Amygdala (tissue), 56 donors: ENCODE results near the gene MRPL17.
A peak's percentile ranks its signal among the peaks of the same experiment; 100 is the strongest.
"Not testable (repeated sequence)": the region's sequence is repeated elsewhere in the genome, so short reads cannot be mapped to it uniquely, and the experiment has no call there.

ENCODE experiments used
- DNase-seq, 56 donors: peaks; one replicate each; lab custom pipeline; 2025; lab: John Stamatoyannopoulos, UW

MRPL17 gene

DNA sequence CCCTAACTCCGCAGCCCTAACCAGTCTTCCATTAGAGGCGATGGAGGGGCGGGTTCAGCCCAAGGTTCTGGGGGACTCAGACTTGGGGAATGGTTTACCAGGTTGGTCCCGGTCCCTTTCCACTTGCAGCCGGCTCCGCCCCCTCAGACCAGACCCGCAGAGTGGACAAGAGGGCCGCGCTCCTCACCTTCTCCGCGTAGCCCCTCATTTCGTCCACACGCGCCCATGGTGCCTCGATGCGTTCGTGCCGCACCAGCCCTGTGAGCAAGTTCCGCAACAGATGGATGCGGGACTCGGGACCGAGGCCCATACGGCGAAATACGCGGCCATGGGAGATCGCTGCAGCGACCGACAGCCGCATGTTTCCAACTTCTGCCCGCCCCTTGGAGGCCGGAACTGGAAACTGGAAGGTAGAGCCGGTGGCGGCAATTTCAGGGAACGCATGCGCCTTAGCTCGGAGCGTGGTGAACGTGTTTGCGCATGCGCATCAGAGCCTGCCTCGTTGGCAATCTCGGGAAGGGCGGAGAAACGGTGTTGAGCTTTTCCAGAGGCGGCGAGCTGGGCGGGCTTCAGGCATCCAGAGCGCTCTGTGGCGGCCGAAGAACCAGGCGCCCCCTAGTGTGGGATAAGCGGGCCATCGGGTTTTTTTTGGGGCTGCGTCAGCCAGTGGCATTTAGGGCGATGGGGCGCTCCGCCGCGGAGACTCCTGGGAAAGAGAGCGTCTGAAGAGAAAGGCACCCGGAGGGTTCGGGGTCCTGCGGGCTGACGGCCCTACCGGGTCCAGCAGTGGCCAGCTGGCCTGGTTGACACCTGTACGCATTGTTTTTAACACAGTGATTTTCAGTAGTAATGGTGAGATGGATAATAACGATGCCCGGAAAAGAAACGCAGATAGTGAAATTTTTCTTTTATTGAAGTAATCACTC, at the start of gene MRPL17:
MRPL17 (minus strand) TSS at position 405 of the 926 bp plus-strand sequence; CDS start at position 361, 44 bp downstream.
- peak; percentile 88 to 99 (median 97) for DNase-seq

DNA sequence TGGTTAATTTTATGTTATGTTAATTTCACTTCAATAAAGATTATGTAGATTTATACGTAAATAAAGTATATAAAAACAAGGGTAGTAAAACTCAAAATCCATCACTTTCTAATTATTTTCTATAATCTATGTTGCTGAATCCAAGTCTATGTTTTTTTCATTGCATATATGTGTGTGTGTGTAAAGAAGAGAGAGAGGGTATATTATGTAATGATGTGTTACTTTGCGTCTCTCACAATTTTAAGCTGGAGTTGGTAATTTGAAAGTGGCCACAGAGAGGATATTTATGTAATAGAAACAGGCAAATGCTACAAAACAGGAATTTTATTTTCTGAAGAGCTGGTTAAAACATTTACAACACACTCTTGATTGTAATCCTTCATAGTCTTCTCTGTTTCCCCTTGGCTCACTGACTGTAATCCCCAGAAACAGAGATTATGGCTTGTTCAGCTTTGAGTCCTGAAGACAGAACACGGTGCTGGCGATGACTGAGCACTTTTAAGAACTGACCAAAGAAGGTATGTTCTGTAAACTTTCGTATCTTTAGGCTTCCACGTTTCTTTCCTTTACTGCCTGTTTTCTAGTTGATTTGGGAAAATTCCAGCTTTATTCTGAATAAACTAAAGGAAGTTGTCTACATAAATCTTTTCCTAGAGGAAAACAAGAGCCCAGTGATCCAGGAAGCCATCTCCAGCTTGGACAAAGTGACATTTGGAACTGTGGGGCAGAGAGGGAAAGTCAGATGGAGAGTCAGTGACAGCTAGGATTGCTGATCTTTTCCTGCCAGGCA, 45.0 kb upstream of the MRPL17 start:
- no peak for DNase-seq

DNA sequence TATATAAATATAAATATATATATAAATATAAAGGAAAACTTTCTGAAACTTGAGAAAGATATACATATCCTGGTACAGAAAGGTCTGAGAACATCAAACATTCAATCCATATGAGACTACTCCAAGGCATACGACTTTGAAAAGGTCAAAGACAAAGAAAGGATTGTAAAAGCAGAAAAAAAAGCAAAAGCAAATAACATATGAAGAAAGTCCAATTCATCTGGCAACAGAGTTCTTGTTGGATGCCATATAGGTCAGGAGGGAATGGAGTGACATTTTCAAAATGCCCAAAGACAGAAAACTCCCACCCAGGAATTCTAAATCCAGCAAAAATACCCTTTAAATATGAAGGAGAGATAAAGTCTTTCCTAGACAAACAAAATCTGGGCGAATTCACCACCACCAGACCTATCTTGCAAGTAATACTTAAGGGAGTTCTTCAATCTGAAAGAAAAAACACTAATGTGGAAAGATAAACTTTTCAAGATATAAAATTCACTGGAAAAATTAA, 42.3 kb upstream of the MRPL17 start:
- DNase-seq = no peak

DNA sequence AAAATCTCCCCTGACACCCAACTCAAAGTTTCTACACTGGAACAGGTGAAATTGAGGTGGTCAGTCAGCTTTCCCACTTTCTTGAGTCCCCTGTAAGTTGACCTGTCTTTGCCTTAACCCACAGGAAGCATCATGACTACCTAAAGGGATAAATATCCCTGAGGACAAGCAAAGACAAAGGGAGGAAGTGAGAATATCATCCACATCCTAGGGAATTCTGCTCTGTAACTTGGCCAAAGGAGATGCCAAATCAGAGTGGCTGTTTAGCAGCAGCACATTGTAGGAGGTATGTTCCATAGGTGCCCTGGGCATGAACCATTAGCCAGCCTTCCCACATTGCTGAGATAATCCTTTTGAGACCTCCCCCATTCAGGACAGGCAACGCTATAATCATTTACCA, 40.9 kb upstream of the MRPL17 start:
- DNase-seq = no peak

DNA sequence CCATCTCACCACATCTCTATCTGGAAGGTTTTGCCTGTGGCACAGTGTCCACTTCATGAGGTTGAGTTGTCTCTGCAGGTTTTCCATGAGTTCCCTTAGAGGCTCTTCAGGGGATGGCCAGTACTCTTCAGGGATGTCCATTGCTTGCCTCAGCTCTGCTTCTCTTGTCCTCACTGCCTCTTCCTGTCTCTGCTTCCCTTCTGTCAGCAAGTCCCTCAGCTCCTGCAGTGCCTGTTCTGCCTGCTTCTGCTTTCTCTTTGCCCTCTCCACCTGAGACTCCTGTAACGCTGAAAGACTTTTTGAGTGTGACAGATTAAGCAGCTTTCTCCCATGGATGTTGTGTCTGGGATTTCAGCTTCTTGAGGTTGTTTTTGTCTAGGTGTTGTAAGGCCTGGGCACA, 38.2 kb upstream of the MRPL17 start:
- no peak for DNase-seq

DNA sequence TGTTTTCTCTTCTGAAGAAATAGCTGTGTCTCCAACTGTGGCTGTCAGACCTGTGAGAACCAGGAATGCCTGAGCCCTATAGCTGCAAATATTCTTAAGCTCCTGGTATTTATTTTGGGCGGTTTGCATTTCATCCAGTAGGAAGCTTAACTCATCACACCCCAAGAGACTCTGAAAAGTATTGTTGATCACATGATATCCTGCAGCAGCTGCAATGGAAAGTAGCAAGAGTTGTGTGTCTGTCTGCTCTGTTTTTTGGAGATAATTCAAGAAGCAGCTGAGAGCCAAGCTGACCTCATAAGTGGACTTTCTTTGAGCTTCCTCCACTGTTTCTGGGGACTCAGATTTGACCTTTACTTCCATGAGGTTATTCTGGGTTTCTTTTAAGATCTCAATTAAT, 36.4 kb upstream of the MRPL17 start:
- no peak for DNase-seq

DNA sequence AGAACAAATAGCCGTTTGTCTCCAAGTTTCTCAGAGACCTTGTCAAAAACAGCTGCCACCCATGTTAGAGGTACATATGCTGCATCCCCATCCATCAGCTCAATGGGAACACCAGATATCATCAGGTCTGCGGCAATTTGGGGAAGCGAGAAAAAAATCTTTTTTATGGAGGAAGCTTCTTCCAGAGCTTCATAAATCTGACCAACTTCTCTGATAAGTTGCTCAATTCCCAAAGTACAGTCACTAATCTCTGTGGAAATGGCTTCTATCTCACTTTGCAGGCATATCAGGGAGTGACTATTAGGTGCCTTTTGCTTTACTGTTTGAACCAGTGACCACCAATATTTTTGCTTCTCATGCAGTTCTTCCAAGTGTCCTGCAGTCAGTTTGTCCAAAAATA, 34.3 kb upstream of the MRPL17 start:
- DNase-seq = no peak

DNA sequence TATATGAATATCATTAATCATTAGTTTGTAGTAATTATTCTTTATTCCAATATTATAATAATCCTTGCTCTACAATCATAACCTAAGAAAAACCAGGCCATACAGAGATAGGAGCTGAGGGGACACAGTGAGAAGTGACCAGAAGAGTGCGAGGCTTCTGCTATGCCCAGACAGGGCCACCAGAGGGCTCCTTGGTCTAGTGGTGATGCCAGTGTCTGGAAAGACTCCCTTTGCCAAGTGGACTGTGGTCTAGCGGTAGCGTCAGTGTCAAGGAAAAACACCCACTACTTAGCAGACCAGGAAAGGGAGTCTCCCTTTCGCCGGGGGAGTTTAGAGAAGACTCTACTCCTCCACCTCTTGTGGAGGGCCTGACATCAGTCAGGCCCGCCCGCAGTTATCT, 28.4 kb upstream of the MRPL17 start:
- DNase-seq = peak in 2 of 56 donors; percentile 5 to 6

DNA sequence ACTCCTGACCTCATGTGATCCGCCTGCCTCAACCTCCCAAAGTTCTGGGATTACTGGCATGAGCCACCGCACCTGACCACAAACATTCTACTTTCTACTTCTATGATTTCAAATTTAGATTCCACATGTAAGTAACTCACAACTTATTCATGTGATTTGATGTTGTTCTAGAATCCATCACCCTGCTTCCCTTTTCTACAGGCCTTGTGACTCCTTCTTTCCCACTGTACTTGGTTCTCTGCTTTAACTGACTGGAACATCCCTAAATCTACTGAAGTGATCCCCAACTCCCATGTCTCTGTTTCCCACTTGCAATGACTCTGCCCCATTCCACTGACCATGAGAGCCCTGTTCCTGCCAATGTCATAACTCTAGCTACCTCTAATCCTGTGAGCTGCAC, 25.7 kb upstream of the MRPL17 start:
- DNase-seq = no peak

DNA sequence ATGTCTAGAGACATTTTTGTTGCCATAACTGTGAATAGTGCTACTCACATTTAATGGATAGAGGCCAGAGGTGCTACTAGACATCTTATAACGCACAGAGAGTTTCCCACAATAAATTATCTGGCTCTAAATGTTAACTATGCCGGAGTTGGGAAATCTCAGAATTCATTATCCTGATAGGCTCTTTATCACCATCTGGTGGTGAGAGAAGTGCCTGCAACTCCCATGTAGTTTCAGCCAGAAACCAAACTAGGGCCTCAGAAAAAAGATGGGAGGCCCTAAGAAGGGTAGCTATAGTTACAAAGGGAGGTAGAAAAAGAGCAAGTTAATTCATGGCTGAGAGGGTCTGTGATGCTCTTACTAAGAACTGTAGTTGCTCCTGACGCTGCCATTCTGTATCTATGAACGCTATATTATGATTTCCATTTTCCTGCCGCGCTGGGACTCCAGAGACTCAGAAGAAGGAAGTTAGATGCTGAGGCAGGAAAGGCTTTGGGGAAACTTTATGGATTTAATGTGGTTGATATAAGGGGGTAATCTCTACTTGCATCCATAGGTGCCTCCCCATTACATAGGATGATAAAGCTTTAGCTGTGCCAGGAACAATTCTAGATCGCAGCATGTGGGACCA, 22.9 kb upstream of the MRPL17 start:
- peak in 13 of 56 donors; percentile 1 to 64 (median 8) for DNase-seq

DNA sequence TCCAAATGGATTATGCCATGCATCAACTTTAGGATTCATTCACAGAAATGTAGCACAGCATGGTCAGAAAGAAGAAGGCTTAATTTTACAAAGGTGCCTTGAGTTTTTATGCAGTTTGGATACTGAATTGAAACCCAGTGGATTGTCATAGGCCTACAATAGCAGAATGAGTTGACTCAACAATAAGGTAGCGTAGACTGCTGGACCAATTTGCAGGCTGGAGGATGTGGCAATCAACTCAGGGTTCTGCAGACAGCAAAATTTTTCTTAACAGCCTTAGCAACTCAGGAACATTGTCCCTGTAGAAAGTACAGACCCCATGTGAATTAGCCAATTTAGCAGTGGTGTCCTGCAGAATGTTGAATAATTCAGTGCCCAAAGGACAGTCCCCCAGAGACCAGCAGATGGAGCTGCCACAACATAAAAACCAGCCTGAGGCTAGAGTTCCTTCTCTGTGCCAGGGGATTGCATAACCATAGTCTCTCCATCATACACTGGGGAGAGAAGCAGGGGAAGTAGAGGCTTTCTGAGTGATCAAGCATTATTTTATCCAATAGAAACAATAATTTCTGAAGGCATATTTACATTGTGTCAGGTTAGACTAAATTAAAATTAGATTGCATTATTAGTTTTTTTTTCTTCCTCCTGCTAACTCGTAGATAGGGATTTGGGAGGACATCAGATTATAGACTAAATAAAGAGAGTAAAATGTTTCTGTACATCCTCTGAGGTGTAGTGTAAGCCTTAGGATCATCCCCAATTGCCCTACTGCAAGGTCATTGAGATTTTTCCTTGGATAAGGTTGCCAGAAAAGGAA, 20.3 kb upstream of the MRPL17 start:
- peak in 48 of 56 donors; percentile 2 to 85 (median 34) for DNase-seq

DNA sequence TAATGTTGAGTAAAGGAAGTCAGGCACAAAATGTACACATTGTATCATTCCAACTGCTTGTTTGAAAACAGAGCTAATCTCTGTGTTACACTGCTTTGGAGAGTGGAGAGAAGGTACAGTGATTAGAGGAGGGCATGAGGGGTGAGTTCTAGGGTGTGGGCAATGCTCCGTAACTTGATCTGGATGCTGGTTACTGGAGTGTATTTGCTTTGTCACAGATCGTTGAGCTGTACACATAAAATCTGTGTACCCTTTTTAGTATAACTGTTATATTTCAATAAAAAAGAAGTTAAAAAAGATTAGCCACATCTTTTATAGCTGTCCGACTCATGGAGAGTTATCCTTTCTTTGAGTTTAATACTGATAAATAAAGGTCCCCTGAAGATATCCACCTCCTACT, 18.8 kb upstream of the MRPL17 start:
- DNase-seq = not testable (repeated sequence)

DNA sequence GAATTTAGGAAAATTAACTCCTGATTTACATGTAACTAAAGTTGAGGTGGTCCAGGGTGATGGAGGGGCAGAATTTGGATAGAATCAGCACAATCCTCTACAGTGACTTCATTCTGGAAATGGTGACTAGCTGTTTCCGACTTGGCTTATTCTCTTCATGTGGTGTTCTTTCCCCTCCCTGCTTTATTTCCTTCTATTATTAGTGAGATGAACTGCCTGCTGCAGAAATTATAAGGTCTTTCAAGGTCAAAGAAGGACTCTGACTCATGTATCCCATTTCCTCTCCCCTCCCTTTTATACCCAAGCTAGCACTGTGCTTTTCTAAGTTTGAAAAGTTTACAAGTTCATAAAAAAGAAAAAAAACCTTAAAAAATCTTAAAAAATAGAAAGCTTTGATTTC, 12.2 kb upstream of the MRPL17 start:
- DNase-seq = no peak

DNA sequence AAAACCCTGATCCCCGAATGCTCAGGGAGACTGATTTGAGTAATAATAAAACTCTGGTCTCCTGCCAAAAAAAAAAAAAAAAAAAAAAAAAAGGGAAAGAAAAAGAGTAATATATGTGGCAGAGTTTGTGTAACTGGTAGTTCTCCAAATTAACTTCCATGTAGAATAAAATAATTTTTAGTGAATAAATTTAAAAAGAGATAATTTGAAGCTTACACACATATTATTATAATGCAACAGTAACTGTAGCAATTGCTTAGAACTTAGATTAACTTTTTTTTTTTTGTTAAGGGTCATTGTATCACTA, 11.0 kb upstream of the MRPL17 start:
- no peak for DNase-seq

DNA sequence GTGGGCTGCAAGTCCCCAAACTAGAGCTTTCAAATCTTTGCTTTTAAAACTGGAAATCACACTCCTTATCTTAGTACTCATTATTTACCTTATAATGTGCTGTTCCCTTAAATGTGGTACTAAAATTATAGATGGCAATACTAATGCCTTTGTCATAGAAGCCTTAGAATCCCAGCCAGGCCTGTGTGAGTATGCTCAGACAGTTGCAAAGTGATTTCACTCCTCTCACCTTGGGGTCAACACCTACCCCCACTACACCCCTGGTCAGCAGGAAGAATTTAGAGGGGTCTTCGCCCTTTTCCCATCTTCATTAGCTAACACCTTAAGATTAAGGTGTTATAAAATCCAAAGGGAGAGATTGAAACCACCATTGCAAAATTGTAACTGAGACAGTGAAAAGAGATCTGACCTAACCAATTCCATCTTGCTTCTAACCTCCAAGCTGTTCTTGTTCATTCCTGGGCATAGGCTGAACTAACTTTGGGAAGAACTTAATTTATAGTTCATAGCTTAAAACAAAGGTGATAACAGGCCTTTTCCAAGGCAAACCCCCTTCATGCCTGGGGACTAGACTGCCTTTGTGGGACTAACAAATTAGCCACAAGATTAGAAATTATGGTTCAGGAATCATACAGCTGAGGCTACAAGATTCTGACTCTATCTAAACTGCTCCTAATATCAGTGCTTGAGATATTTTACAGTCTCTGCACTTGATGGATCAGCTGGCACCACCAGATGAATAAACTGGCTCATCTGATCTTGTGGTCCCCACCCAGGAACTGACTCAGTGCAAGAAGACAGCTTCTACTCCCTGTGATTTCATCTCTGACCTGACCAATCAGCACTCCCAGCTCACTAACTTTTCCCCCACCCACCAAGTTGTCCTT, 10.4 kb upstream of the MRPL17 start:
- no peak for DNase-seq

DNA sequence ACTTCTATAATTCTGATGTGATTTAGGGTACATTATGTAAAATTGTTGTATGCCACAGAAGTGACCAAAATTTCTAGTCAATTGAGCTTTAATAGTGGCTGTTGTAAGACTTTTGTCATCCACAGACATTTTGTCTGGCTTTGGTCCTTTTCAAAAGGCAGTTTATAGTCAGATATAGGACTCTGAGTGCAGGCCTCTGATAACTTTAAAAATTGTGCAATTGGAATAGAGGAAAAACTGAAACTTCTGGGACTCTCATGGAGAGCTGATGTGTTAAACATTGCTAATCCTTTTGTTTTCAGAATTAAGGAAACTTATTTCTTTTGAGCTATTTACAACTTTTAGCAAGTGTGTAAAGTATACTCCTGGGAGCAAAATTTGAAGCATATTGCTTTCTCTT, 9.0 kb upstream of the MRPL17 start:
- DNase-seq = no peak

DNA sequence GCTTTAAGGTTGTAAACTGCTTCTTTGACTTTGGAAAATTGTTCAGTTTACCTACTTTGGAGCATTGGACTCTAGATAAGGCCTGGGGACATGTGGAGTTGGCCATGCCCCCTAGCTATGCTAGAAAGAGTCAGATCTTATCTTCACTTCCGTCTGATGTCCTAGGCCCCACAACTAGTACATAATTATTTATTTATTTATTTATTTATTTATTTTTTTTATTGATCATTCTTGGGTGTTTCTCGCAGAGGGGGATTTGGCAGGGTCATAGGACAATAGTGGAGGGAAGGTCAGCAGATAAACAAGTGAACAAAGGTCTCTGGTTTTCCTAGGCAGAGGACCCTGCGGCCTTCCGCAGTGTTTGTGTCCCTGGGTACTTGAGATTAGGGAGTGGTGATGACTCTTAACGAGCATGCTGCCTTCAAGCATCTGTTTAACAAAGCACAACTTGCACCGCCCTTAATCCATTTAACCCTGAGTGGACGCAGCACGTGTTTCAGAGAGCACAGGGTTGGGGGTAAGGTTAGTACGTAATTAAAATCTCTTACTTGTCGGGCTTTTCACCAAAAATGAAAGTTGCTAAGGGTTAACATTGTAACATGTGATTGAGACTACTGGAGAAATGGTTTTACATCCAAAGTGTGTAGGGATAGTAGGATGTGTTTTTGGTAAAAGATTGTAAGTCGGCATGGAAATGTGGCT, 7.4 kb upstream of the MRPL17 start:
- not testable (repeated sequence) for DNase-seq

DNA sequence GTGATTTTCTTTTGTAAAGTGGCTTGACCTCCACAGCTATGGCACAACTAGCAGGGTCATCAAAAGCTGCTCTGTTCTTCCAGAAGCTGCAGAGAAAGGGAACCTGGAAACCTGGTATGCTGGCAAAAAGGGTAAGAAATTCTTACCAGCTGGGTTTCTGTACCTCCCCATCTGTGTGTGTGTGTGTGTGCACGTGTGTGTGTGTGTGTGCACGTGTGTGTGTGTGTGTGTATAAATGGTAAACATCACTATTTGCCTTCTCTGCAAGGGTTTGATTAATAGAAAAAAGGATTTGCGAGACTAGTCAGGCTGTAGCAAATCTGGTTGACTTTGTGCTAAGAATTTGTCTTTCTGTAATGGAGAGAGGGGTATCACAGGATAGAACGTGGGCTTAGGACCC, 4.7 kb upstream of the MRPL17 start:
- no peak for DNase-seq

DNA sequence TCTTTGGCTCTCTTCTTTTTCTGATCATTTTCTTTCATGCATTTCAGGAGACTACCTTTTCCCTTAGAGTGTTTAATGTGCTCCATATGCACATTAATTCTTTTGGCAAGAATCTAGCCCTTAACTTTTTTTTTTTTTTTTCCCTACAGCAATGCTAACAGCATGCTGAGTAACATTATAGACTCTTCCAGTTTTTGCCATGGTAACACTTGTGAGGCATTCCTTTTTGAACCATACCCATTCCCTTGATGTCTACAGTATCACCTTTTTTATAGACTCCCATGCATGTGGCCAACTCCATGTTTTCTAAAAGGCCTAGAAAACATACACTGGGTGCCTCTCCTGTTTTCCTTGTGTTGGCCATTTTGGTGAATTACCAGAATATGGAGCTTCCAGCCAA, 2.9 kb upstream of the MRPL17 start:
- DNase-seq = no peak
